HG02610 (cell line): ENCODE measurements around the gene ANKFN1.
"Not testable (repeated sequence)": the region's sequence is repeated elsewhere in the genome, so short reads cannot be mapped to it uniquely, and the experiment has no call there.

ENCODE experiments used
- ATAC-seq: cut with Tn5 transposase; IDR thresholded peaks from one replicate; pipeline ENCODE4 v1.9.1; 2021; ENCODE audit warnings: mild to moderate bottlenecking, moderate library complexity; ENCODE audit not compliant: unreplicated experiment

Gene ANKFN1

GRCh38 chr17:56269556-56270389 lies 116.5 kb downstream of the ANKFN1 start:
- no peak for ATAC-seq

GRCh38 chr17:56274491-56274890 lies 121.2 kb downstream of the ANKFN1 start:
- ATAC-seq, result no peak

- no peak for ATAC-seq
Measured at GRCh38 chr17:56284482-56284881, 131.2 kb downstream of the ANKFN1 start.

GRCh38 chr17:56288786-56289185 lies 135.5 kb downstream of the ANKFN1 start:
- ATAC-seq, result not testable (repeated sequence)

GRCh38 chr17:56289321-56289720 lies 136.0 kb downstream of the ANKFN1 start:
- no peak for ATAC-seq

GRCh38 chr17:56290101-56290801 lies 137.0 kb downstream of the ANKFN1 start:
- ATAC-seq, result no peak

GRCh38 chr17:56290802-56291118 lies 137.5 kb downstream of the ANKFN1 start:
- no peak for ATAC-seq

GRCh38 chr17:56291226-56291805 lies 138.0 kb downstream of the ANKFN1 start:
- no peak for ATAC-seq

- ATAC-seq, result no peak
Measured at GRCh38 chr17:56292010-56292409, 138.7 kb downstream of the ANKFN1 start.

- no peak for ATAC-seq
Measured at GRCh38 chr17:56292578-56292977, 139.3 kb downstream of the ANKFN1 start.

GRCh38 chr17:56297184-56297583 lies 143.9 kb downstream of the ANKFN1 start:
- no peak for ATAC-seq

GRCh38 chr17:56298846-56299245 lies 145.6 kb downstream of the ANKFN1 start:
- ATAC-seq, result no peak

GRCh38 chr17:56300144-56300543 lies 146.9 kb downstream of the ANKFN1 start:
- ATAC-seq, result no peak

- no peak for ATAC-seq
Measured at GRCh38 chr17:56305007-56305406, 151.7 kb downstream of the ANKFN1 start.

- ATAC-seq, result no peak
Measured at GRCh38 chr17:56309897-56310296, 156.6 kb downstream of the ANKFN1 start.

- no peak for ATAC-seq
Measured at GRCh38 chr17:56310782-56311181, 157.5 kb downstream of the ANKFN1 start.

- no peak for ATAC-seq
Measured at GRCh38 chr17:56313201-56313600, 159.9 kb downstream of the ANKFN1 start.

GRCh38 chr17:56314026-56314425 lies 160.8 kb downstream of the ANKFN1 start:
- ATAC-seq, result no peak

- ATAC-seq, result no peak
Measured at GRCh38 chr17:56314984-56315602, 161.8 kb downstream of the ANKFN1 start.

- ATAC-seq, result no peak
Measured at GRCh38 chr17:56316604-56317003, 163.3 kb downstream of the ANKFN1 start.

GRCh38 chr17:56317351-56318208 lies 164.3 kb downstream of the ANKFN1 start:
- no peak for ATAC-seq
